ENCODE measurements around the gene FAM120A.

The FAM120A gene

DNA sequence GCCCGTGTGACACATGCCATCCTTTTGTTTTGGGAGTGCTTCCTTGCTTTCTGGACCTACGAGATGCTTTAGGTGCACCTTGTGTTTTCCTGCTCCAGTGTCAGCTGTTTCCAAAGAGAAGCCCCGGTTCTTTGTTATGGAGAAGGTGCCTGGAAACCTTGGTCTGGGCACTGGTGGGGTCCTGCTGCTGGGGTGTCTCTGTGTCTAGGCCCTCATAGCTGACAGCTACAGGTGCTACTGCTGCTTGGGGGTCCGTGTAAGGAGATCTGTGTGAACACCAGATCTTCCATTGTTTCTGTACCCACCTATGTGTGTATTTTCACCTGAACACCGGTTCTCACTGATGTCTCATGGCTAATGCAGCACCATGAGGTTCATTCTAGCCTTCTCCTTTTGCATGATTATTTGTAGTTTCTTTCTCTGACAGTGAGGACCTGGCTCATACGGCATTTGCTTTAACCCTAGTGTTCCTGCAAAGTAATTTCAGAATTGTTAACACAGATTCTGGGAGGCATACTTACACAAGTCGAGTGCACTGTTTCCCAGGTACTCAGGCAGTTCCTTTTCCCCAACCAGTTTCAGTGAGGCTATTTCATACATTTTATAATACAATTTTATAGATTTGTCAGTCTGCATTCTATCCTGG lies 15.1 kb downstream of the FAM120A start:
- TF ChIP-seq, protein P1, sequence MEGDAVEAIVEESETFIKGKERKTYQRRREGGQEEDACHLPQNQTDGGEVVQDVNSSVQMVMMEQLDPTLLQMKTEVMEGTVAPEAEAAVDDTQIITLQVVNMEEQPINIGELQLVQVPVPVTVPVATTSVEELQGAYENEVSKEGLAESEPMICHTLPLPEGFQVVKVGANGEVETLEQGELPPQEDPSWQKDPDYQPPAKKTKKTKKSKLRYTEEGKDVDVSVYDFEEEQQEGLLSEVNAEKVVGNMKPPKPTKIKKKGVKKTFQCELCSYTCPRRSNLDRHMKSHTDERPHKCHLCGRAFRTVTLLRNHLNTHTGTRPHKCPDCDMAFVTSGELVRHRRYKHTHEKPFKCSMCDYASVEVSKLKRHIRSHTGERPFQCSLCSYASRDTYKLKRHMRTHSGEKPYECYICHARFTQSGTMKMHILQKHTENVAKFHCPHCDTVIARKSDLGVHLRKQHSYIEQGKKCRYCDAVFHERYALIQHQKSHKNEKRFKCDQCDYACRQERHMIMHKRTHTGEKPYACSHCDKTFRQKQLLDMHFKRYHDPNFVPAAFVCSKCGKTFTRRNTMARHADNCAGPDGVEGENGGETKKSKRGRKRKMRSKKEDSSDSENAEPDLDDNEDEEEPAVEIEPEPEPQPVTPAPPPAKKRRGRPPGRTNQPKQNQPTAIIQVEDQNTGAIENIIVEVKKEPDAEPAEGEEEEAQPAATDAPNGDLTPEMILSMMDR (IDR thresholded peaks at IDR 0.05; ENCODE audit: poor library complexity, severe bottlenecking), result no peak
- H3K4me3 ChIP-seq (ENCODE audit: severe bottlenecking), result no peak overlapping the region
- H3K27me3 ChIP-seq (ENCODE audit: insufficient read depth, poor library complexity, severe bottlenecking), result no peaks in the 10 kb centered on the region
- H3K9me3 ChIP-seq (ENCODE audit: severe bottlenecking), result no peaks in the 10 kb centered on the region
- no peak for DNase-seq (ENCODE audit: low spot score)
- H3K36me3 ChIP-seq (ENCODE audit: low read depth), result peaks cover 23% of the 10 kb centered on the region
- H3K27ac ChIP-seq (ENCODE audit: poor library complexity, severe bottlenecking), result peak overlapping the region; percentile 26
- peaks cover 52% of the 10 kb centered on the region for H3K4me1 ChIP-seq (ENCODE audit: insufficient read depth, poor library complexity, severe bottlenecking)
- ATAC-seq (ENCODE audit: low read depth), result peak; percentile 24; the same call in 1 of the 3 replicates

DNA sequence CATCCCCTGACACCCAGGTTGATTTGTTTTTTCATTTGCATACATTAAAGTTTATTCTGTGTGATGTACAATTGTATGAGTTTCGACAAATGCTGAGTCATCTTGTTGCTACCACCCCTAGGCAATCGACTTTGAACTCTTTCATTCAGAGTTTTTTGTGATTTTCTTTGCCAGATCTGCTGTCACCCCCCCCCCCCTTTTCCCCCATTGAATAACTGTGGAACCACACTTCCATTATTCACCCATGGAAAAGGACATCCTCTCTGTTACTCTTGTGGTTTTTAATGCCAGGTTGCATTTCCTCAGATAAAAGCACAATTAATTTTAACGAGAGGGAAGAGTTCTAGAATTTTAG lies 15.6 kb downstream of the FAM120A start:
- H3K27me3 ChIP-seq (ENCODE audit: insufficient read depth, poor library complexity, severe bottlenecking), result no peaks in the 10 kb centered on the region
- peak; percentile 23; the same call in 1 of the 3 replicates for ATAC-seq (ENCODE audit: low read depth)
- peaks cover 26% of the 10 kb centered on the region for H3K36me3 ChIP-seq (ENCODE audit: low read depth)
- TF ChIP-seq, protein P1 (IDR thresholded peaks at IDR 0.05; ENCODE audit: poor library complexity, severe bottlenecking), result no peak
- H3K9me3 ChIP-seq (ENCODE audit: severe bottlenecking), result no peaks in the 10 kb centered on the region
- H3K4me3 ChIP-seq (ENCODE audit: severe bottlenecking), result no peak overlapping the region
- peak overlapping the region; percentile 26 for H3K27ac ChIP-seq (ENCODE audit: poor library complexity, severe bottlenecking)
- DNase-seq (ENCODE audit: low spot score), result no peak
- peaks cover 47% of the 10 kb centered on the region for H3K4me1 ChIP-seq (ENCODE audit: insufficient read depth, poor library complexity, severe bottlenecking)

DNA sequence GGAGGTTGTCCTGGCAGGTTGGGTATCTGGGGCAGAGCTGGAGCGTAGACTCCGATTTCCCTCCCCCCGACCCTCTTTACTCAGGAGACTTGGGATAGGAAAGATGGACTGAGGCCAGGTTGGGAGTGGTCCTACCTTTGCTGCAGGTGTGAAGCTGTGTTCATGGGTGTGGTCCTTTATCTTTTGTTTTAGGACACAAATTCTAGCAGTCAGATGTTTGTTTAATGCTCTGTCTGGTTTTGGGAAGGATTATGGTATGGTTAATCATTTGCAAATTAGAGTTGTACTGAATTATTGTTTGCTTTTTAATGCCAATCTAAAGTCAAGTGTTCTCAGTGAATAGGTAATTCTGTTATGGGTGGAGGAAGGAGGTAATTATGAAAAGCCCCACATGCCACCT lies 16.0 kb downstream of the FAM120A start:
- TF ChIP-seq, protein P1 (IDR thresholded peaks at IDR 0.05; ENCODE audit: poor library complexity, severe bottlenecking), result no peak
- no peaks in the 10 kb centered on the region for H3K27me3 ChIP-seq (ENCODE audit: insufficient read depth, poor library complexity, severe bottlenecking)
- H3K36me3 ChIP-seq (ENCODE audit: low read depth), result peaks cover 29% of the 10 kb centered on the region
- H3K4me1 ChIP-seq (ENCODE audit: insufficient read depth, poor library complexity, severe bottlenecking), result peaks cover 43% of the 10 kb centered on the region
- H3K4me3 ChIP-seq (ENCODE audit: severe bottlenecking), result no peak overlapping the region
- ATAC-seq (ENCODE audit: low read depth), result no peak
- no peak for DNase-seq (ENCODE audit: low spot score)
- no peaks in the 10 kb centered on the region for H3K9me3 ChIP-seq (ENCODE audit: severe bottlenecking)
- H3K27ac ChIP-seq (ENCODE audit: poor library complexity, severe bottlenecking), result peak overlapping the region; percentile 26

DNA sequence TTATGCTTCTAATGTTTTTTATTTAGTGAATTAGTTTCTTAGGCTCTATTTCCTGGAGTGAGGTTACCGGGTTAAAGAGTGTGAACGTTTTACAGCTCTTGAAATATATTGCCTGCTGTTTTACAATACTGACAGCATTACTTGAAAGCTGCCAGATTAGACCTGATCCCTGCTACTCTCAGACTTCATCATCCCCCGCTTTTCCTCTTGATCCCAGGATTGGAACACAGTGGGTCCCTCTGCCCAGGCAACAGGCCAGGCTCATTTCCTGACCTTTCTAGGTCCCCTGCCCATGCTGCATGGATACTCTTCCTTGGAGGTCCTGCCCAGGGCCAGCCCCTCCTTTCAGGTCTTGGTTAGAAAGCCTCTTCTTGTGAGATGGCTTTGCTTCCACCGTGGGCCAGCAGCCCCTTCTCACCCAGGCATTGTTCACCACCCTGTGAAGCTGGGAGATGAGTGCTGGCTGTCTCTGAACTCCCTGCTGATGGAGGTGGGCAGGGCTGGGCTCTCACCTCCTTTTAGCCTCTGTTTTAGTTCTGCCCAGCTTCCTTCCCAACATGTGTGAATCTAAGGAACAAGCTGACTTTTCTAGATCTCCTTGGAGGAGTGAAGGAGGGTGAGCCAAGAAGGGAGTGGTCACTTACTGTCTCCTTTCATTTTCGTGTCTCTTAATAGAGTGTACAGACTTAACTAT lies 17.4 kb downstream of the FAM120A start:
- no peaks in the 10 kb centered on the region for H3K9me3 ChIP-seq (ENCODE audit: severe bottlenecking)
- H3K4me1 ChIP-seq (ENCODE audit: insufficient read depth, poor library complexity, severe bottlenecking), result peaks cover 44% of the 10 kb centered on the region
- peaks cover 26% of the 10 kb centered on the region for H3K36me3 ChIP-seq (ENCODE audit: low read depth)
- H3K27me3 ChIP-seq (ENCODE audit: insufficient read depth, poor library complexity, severe bottlenecking), result no peaks in the 10 kb centered on the region
- TF ChIP-seq, protein P1 (IDR thresholded peaks at IDR 0.05; ENCODE audit: poor library complexity, severe bottlenecking), result no peak
- no peak overlapping the region for H3K4me3 ChIP-seq (ENCODE audit: severe bottlenecking)
- H3K27ac ChIP-seq (ENCODE audit: poor library complexity, severe bottlenecking), result no peak overlapping the region
- ATAC-seq (ENCODE audit: low read depth), result no peak
- DNase-seq (ENCODE audit: low spot score), result no peak

DNA sequence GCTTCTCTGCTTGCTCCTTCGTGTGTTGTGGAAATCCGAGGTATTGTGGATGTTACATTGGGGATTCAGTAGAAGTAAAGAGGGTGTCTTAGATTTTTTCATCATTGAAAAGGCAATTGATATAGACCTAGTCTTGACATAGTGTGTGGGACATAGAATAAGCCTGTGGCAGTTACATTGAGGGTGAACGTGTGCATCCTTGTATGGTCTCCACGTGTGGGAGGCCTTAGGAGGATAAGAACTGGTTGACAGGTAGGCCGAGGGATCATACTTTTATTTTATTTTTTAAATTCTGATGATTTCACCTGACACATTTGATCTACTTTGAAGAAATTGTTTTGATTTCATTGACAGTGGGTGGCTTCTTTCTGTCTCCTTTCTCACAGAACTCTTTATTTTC lies 18.9 kb downstream of the FAM120A start:
- no peaks in the 10 kb centered on the region for H3K9me3 ChIP-seq (ENCODE audit: severe bottlenecking)
- DNase-seq (ENCODE audit: low spot score) (no peak), ATAC-seq (ENCODE audit: low read depth) (no peak)
- H3K36me3 ChIP-seq (ENCODE audit: low read depth), result peaks cover 41% of the 10 kb centered on the region
- no peak overlapping the region for H3K4me3 ChIP-seq (ENCODE audit: severe bottlenecking)
- H3K4me1 ChIP-seq (ENCODE audit: insufficient read depth, poor library complexity, severe bottlenecking), result peaks cover 44% of the 10 kb centered on the region
- no peak overlapping the region for H3K27ac ChIP-seq (ENCODE audit: poor library complexity, severe bottlenecking)
- TF ChIP-seq, protein P1 (IDR thresholded peaks at IDR 0.05; ENCODE audit: poor library complexity, severe bottlenecking), result no peak
- no peaks in the 10 kb centered on the region for H3K27me3 ChIP-seq (ENCODE audit: insufficient read depth, poor library complexity, severe bottlenecking)

Measured in RWPE2 (cell line).